ENCODE measurements around the gene GLO1. TPM values are rescaled to one million over a fixed set of nuclear protein-coding genes. Genes with fewer than 3 reads are reported as not detected.

Gene GLO1
- total and polyA plus RNA-seq, 9 of the 15 experiments (the other 6 are each of a cell fraction or from before 2014, with no cell fraction given) = 155 to 331 (median 203) TPM

DNA sequence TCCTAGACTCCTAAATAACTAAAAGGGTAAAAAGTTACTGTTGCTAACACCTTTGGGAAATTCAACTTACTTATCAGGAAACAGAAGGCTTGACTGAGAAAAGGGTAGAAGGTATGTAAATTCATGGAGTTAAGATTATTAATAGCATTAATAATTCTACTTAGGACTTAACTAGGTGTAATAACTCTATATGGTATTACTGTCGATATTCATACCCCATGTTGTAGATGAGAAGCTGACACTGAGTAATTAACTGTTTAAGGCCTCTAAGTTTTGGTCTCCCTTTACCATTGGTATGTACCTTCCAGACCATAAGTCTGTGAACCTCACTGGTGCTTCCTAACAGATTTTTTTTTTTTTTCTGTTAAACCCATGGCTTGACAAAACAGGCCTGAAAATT lies 15.4 kb downstream of the GLO1 start:
- Histone ChIP-seq H3K9me3 (replicated peaks; ENCODE audit: control insufficient read depth, insufficient read depth, low read depth, low read length) (no peaks in the 10 kb centered on the region), H3K4me3 (no peak overlapping the region), H4K20me1 (replicated peaks; ENCODE audit: control insufficient read depth, insufficient read depth, low read length) (peaks cover 18% of the 10 kb centered on the region), H3K27ac (ENCODE audit: extremely low read depth, low read depth, low read length) (no peak overlapping the region), H2AFZ (ENCODE audit: low read depth, low read length) (no peak overlapping the region), H3K9me1 (ENCODE audit: control insufficient read depth, insufficient read depth, low read length) (no peaks in the 10 kb centered on the region), H3K27me3 (ENCODE audit: control insufficient read depth in 2 of 2, insufficient read depth in 2 of 2, low read length in 2 of 2) (no peaks in the 10 kb centered on the region), H3K79me2 (ENCODE audit: control insufficient read depth, insufficient read depth, low read length) (peaks cover 79% of the 10 kb centered on the region), H3K4me2 (ENCODE audit: insufficient read depth, low read length) (no peak overlapping the region), H3K4me1 (replicated peaks in 1 of 2; ENCODE audit: control insufficient read depth in 2 of 2, insufficient read depth in 2 of 2, low read length in 2 of 2) (no peaks in the 10 kb centered on the region), H3K36me3 (ENCODE audit: control insufficient read depth, insufficient read depth, low read length) (peaks cover 49% of the 10 kb centered on the region), H3K9ac (ENCODE audit: insufficient read depth in 1 of 2, low read depth in 2 of 2, low read length in 2 of 2) (no peak overlapping the region)
- POLR2A ChIA-PET = interaction anchor here (2.0 kb wide), 1 partner anchor 8 kb away, joined by 8 read pairs; no protein-coding TSS in a partner anchor
- CTCF ChIA-PET (ENCODE audit: low intra/inter-chr PET ratio) = no interaction called here
- DNase-seq (ENCODE audit: extremely low read depth in 1 of 4, low spot score in 3 of 4) = no peak
- no TSS peak for BruUV-seq (replicated peaks)
- in situ Hi-C loops (cut with MboI) = no loop called here
- intact Hi-C loops (cut with micrococcal nuclease) = no loop called here
- TF ChIP-seq, protein P1, sequence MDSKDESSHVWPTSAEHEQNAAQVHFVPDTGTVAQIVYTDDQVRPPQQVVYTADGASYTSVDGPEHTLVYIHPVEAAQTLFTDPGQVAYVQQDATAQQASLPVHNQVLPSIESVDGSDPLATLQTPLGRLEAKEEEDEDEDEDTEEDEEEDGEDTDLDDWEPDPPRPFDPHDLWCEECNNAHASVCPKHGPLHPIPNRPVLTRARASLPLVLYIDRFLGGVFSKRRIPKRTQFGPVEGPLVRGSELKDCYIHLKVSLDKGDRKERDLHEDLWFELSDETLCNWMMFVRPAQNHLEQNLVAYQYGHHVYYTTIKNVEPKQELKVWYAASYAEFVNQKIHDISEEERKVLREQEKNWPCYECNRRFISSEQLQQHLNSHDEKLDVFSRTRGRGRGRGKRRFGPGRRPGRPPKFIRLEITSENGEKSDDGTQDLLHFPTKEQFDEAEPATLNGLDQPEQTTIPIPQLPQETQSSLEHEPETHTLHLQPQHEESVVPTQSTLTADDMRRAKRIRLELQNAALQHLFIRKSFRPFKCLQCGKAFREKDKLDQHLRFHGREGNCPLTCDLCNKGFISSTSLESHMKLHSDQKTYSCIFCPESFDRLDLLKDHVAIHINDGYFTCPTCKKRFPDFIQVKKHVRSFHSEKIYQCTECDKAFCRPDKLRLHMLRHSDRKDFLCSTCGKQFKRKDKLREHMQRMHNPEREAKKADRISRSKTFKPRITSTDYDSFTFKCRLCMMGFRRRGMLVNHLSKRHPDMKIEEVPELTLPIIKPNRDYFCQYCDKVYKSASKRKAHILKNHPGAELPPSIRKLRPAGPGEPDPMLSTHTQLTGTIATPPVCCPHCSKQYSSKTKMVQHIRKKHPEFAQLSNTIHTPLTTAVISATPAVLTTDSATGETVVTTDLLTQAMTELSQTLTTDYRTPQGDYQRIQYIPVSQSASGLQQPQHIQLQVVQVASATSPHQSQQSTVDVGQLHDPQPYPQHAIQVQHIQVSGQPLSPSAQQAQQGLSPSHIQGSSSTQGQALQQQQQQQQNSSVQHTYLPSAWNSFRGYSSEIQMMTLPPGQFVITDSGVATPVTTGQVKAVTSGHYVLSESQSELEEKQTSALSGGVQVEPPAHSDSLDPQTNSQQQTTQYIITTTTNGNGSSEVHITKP (IDR thresholded peaks at IDR 0.05; ENCODE audit: partially characterized antibody) = peak; percentile 86
- TF ChIP-seq, protein P2, sequence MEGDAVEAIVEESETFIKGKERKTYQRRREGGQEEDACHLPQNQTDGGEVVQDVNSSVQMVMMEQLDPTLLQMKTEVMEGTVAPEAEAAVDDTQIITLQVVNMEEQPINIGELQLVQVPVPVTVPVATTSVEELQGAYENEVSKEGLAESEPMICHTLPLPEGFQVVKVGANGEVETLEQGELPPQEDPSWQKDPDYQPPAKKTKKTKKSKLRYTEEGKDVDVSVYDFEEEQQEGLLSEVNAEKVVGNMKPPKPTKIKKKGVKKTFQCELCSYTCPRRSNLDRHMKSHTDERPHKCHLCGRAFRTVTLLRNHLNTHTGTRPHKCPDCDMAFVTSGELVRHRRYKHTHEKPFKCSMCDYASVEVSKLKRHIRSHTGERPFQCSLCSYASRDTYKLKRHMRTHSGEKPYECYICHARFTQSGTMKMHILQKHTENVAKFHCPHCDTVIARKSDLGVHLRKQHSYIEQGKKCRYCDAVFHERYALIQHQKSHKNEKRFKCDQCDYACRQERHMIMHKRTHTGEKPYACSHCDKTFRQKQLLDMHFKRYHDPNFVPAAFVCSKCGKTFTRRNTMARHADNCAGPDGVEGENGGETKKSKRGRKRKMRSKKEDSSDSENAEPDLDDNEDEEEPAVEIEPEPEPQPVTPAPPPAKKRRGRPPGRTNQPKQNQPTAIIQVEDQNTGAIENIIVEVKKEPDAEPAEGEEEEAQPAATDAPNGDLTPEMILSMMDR (IDR thresholded peaks at IDR 0.05 in 2 of 3, conservative IDR thresholded peaks at IDR 0.05 in 1 of 3; ENCODE audit: insufficient read depth in 2 of 3, low read depth in 1 of 3, low read length in 3 of 3) = no peak
- FAIRE-seq = no peak
- WGBS (ENCODE audit: insufficient coverage, low coverage, missing lambda C conversion rate) = 88% methylated on average over 1 of the region's 1 CpG
- no peak for ATAC-seq
